ENCODE measurements around the gene GABARAPL1.

- no peak for TF ChIP-seq EP300 (IDR thresholded peaks at IDR 0.05; ENCODE audit: borderline replicate concordance in 1 of 2, control insufficient read depth in 1 of 2, low read depth in 2 of 2, low read length in 2 of 2)
- TF ChIP-seq, protein P1, sequence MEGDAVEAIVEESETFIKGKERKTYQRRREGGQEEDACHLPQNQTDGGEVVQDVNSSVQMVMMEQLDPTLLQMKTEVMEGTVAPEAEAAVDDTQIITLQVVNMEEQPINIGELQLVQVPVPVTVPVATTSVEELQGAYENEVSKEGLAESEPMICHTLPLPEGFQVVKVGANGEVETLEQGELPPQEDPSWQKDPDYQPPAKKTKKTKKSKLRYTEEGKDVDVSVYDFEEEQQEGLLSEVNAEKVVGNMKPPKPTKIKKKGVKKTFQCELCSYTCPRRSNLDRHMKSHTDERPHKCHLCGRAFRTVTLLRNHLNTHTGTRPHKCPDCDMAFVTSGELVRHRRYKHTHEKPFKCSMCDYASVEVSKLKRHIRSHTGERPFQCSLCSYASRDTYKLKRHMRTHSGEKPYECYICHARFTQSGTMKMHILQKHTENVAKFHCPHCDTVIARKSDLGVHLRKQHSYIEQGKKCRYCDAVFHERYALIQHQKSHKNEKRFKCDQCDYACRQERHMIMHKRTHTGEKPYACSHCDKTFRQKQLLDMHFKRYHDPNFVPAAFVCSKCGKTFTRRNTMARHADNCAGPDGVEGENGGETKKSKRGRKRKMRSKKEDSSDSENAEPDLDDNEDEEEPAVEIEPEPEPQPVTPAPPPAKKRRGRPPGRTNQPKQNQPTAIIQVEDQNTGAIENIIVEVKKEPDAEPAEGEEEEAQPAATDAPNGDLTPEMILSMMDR (IDR thresholded peaks at IDR 0.05 in 2 of 3, conservative IDR thresholded peaks at IDR 0.05 in 1 of 3; ENCODE audit: control insufficient read depth in 2 of 3, extremely low read depth in 1 of 3, insufficient read depth in 1 of 3, low read depth in 3 of 3, low read length in 3 of 3) = no peak
- TF ChIP-seq CHD2 (IDR thresholded peaks at IDR 0.05; ENCODE audit: borderline replicate concordance, low read depth, low read length) = no peak
- TF ChIP-seq NKRF (conservative IDR thresholded peaks at IDR 0.05) = no peak
- TF ChIP-seq MXI1 (IDR thresholded peaks at IDR 0.05; ENCODE audit: low read depth, low read length) = no peak
Measured at GRCh38 chr12:10226086-10226485, 13.4 kb downstream of the GABARAPL1 start.

Measured in GM12878 (cell line).